Measurements from ENCODE around the gene WDR49. TPM values are rescaled to one million over a fixed set of nuclear protein-coding genes. Genes with fewer than 3 reads are reported as not detected.

Gene WDR49
- total RNA-seq, 1 experiment from 2014 or later: 1.3 TPM

GRCh38 chr3:167671878-167672427 is 18.2 kb upstream of the WDR49 start:
- no peak overlapping the region for H4K91ac ChIP-seq (ENCODE audit: insufficient read length, low read depth, low read length)
- TF ChIP-seq, protein P1, sequence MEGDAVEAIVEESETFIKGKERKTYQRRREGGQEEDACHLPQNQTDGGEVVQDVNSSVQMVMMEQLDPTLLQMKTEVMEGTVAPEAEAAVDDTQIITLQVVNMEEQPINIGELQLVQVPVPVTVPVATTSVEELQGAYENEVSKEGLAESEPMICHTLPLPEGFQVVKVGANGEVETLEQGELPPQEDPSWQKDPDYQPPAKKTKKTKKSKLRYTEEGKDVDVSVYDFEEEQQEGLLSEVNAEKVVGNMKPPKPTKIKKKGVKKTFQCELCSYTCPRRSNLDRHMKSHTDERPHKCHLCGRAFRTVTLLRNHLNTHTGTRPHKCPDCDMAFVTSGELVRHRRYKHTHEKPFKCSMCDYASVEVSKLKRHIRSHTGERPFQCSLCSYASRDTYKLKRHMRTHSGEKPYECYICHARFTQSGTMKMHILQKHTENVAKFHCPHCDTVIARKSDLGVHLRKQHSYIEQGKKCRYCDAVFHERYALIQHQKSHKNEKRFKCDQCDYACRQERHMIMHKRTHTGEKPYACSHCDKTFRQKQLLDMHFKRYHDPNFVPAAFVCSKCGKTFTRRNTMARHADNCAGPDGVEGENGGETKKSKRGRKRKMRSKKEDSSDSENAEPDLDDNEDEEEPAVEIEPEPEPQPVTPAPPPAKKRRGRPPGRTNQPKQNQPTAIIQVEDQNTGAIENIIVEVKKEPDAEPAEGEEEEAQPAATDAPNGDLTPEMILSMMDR (conservative IDR thresholded peaks at IDR 0.05): no peak
- no peaks in the 10 kb centered on the region for H3K27me3 Mint-ChIP-seq (ENCODE audit: low read depth)

More at GRCh38 chr3:167671878-167672427, 18.2 kb upstream of the WDR49 start:
- H3K4ac ChIP-seq (ENCODE audit: low read depth, low read length): no peak overlapping the region
- H3K14ac ChIP-seq (ENCODE audit: insufficient read depth, low read length): no peak overlapping the region
- no peak overlapping the region for H4K5ac ChIP-seq (ENCODE audit: insufficient read length, low read depth, low read length)
- no peak overlapping the region for H3T11ph ChIP-seq (ENCODE audit: low read length)
- Mint-ChIP-seq H3K9me3 (peaks cover 23% of the 10 kb centered on the region in 2 experiments), H3K4me1 (peaks cover under 1% of the 10 kb centered on the region in 2 experiments; a peak in 3 of 4 replicates), H3K27ac (peak overlapping the region in 1 of 3 experiments; percentile 57; a peak in 1 of 7 replicates), H3K4me3 (no peak overlapping the region), H3K36me3 (ENCODE audit: insufficient read depth in 1 of 3, low read depth in 3 of 3) (peaks cover 40 to 49% (median 43%) of the 10 kb centered on the region in 3 experiments)
- no peak overlapping the region for H2AFZ ChIP-seq (ENCODE audit: low read length)
- H2BK120ac ChIP-seq (ENCODE audit: low read depth, low read length, poor library complexity, severe bottlenecking): no peak overlapping the region
- no peaks in the 10 kb centered on the region for H3K27me3 ChIP-seq (ENCODE audit: insufficient read depth, low read length)
- no peak overlapping the region for H3K56ac ChIP-seq (ENCODE audit: insufficient read length, low read depth, low read length)
- no peaks in the 10 kb centered on the region for H3K9me3 ChIP-seq (ENCODE audit: control insufficient read depth, low read depth, low read length)
- no peak for DNase-seq
- no peak overlapping the region for H3K23ac ChIP-seq (ENCODE audit: insufficient read length, low read depth, low read length)
- no peaks in the 10 kb centered on the region for H3K23me2 ChIP-seq (ENCODE audit: insufficient read length, low read depth, low read length, poor library complexity, severe bottlenecking)
- no CpG with 5 or more reads among the region's 4 CpGs for WGBS (ENCODE audit: extremely low coverage, insufficient read length, low lambda C conversion rate)
- no peaks in the 10 kb centered on the region for H3K4me1 ChIP-seq (ENCODE audit: insufficient read depth, low read length)
- H2BK5ac ChIP-seq (ENCODE audit: insufficient read length, low read length): no peak overlapping the region
- no peaks in the 10 kb centered on the region for H3K79me2 ChIP-seq (ENCODE audit: insufficient read depth, low read length)
- H3K18ac ChIP-seq (ENCODE audit: insufficient read length, low read depth, low read length): no peak overlapping the region
- H2BK15ac ChIP-seq (ENCODE audit: low read depth, low read length): no peak overlapping the region
- H4K8ac ChIP-seq (replicated peaks; ENCODE audit: insufficient read length, low read depth, low read length): no peak overlapping the region
- H4K20me1 ChIP-seq (ENCODE audit: control insufficient read depth, insufficient read depth, insufficient read length): no peaks in the 10 kb centered on the region
- H3K4me2 ChIP-seq (ENCODE audit: insufficient read depth, insufficient read length, low read length): no peak overlapping the region
- no peak overlapping the region for H2BK12ac ChIP-seq (ENCODE audit: insufficient read length, low read depth, low read length)
- H2BK20ac ChIP-seq (ENCODE audit: low read depth, low read length, poor library complexity, severe bottlenecking): no peak overlapping the region
- H2AK5ac ChIP-seq (ENCODE audit: insufficient read length, low read length): no peak overlapping the region
- no peaks in the 10 kb centered on the region for H3K79me1 ChIP-seq (ENCODE audit: insufficient read depth, low read depth, low read length, poor library complexity, severe bottlenecking)
- H3K27ac ChIP-seq (ENCODE audit: insufficient read length, low read depth, low read length): no peak overlapping the region
- no peak overlapping the region for H3K9ac ChIP-seq (ENCODE audit: extremely low read depth, insufficient read length, low read length)

Data from H9 (cell line).